ENCODE measurements around the gene OBI1.
"Not testable (repeated sequence)": the region's sequence is repeated elsewhere in the genome, so short reads cannot be mapped to it uniquely, and the experiment has no call there.

OBI1 gene

DNA sequence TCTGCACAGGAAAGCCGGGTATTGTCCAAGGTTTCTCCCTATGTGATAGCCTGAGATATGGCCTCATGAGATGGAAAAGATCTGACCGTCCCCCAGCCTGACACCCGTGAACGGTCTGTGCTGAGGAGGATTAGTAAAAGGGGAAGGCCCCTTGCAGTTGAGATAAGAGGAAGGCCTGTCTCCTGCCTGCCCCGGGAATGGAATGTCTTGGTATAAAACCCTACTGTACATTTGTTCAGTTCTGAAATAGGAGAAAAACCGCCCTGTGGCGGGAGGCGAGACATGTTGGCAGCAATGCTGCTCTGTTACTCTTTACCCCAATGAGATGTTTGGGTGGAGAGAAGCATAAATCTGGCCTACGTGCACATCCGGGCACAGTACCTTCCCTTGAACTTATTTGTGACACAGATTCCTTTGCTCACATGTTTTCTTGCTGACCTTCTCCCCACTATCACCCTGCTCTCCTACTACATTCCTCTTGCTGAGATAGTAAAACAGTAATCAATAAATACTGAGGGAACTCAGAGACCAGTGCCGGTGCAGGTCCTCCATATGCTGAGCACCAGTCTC, 11.8 kb downstream of the OBI1 start:
- DNase-seq (ENCODE audit: low read depth, low spot score): not testable (repeated sequence)

DNA sequence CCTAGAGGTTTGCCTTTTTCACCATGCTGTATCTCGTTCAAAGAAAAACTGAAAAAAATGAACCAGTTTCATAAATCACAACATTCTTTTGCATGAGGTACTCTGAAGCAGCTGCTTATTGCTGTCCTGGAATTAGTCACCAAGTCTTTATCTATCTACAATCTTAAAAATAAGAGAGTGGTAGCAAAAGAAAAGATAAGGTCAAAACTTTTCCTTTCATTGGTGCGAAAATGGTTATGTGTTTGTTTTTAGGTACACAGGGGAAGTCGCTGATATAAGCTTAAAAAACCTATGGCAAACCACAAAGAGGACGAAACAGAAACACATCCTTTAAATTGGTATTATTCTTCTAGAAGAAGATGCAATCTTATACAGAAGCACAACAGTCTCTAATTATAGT, 20.7 kb downstream of the OBI1 start:
- no peak for DNase-seq (ENCODE audit: low read depth, low spot score)

DNA sequence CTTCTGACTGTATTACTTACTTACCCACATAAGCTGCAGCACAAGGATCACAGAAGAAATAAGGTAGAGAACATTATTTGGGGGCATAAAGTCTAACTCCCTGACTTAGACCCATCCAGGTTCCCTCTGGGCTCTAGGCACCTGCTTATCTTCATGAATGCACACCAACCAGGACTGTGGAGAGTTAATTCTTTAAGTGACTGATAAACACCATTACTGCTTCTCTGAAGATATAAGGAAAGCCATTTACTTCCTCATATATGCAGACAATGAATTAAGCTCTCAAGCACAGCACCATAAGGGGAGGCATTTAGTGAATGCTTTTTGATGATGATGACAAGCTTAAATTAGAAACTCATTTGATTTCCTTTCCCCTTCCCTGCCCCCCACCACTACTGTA, 22.5 kb downstream of the OBI1 start:
- no peak for DNase-seq (ENCODE audit: low read depth, low spot score)

DNA sequence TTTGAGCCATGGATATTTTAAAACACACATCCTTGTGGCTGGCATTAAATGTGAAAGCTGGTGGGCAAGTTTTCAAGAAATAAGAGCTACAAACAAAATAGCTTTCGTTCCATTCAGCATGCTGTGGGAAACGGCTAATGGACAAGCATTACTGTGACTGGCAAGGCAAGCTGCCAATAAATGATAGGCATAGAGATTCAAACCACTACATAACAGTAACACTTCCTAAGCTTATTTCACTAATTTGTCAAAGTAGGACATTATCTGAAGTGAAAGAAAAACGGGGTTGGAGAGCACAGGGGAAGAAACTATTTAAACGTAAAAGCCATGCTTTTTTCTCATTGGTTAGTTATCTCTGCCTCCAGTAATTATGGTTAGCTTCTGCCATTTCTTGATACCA, 26.0 kb downstream of the OBI1 start:
- DNase-seq (ENCODE audit: low read depth, low spot score): no peak

DNA sequence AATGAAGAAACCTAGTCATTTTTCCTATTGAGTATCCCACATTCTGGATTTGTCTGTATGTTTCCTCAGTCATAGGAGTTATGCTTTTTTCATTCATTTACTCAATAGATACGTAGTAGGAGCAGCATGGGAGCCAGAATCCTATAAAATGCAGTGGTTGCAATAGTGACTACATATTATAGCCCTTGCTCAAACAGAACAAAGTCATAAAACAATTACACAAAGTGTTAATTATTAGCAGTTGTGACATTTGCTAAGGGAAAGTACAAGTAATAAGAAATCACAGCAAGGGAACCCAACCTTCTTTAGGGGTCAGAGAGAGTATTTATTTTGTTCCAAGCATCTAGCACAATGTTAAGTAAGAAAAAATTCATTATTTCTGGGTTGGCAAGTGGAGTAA, 27.9 kb downstream of the OBI1 start:
- DNase-seq (ENCODE audit: low read depth, low spot score): no peak

DNA sequence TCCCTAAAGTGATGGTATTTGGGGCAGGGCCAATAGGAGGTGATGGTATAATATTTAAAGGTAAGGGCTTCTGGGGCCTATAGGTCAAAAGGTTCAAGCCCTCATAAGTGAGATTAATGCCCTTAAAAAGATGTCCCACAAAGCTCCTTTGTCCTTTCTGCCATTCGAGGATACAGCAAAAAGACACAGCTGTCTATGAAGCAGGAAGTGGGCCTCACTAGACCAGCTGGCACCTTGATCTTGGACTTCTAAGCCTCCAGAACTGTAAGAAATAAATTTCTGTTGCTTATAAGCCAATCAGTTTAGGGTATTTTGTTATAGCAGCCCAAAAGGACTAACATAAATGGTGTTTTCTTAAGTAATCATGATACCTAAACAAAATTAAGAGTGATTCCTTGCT, 28.4 kb downstream of the OBI1 start:
- no peak for DNase-seq (ENCODE audit: low read depth, low spot score)

DNA sequence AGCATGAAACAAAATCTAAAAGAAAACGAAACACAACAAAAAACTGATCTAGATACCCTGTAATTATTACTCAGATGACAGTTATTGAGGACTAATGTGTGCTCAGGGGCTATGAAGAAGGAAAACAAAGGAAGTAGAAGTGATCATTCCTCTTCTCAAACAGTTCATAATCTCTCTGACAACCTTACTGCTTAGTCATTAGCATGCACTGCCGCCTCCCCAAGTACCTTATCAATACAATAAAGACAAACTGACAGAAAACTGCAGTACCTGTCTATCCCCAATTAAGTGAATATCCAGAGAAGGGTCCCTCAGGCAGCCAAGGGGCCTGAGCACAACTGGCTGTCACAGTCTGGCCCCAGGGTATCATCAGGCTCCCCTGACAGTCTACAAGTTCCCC, 33.6 kb downstream of the OBI1 start:
- DNase-seq (ENCODE audit: low read depth, low spot score): no peak

DNA sequence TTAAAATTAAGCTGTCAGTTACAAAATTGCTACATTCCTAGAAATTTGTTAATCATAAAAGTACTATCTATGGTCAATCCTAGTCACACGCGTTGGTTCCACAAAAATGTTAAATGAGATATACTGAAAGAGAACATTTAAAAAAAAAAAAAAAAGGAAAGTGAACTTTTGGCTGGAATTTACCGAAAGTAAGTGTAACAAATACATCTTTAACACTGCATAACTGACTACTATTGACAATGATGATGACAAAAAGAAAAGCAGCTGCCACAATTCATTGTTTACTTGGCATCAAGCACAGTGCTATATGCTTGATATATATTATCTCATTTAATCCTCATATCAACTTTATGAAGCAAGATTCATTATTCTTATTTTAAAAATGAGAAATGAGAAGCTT, 35.8 kb downstream of the OBI1 start:
- no peak for DNase-seq (ENCODE audit: low read depth, low spot score)

DNA sequence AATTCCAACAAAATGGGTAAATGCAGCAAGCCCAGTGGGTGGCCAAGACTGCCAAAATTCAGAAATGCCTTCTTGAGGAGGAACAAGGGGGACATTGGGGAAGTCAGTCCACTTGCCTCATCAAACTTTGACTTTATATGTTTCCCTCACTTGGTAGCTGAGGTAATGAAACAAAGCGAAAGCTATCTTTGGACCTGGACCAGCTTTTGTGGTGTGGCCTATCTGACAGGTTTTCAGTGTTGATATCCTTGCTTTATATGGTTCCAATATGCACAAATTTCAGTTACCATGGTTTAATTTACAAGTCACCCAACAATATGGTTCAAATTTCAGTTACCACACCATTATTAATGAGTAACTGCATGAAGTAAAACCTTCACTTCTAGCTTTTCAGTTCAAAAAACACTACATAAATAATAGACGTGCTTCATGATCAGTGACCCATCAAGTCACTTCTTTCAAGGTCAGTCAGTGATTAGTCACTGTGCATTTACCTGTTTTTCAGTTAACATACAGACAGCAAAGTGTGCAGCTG, 38.0 kb downstream of the OBI1 start:
- DNase-seq (ENCODE audit: low read depth, low spot score): no peak

DNA sequence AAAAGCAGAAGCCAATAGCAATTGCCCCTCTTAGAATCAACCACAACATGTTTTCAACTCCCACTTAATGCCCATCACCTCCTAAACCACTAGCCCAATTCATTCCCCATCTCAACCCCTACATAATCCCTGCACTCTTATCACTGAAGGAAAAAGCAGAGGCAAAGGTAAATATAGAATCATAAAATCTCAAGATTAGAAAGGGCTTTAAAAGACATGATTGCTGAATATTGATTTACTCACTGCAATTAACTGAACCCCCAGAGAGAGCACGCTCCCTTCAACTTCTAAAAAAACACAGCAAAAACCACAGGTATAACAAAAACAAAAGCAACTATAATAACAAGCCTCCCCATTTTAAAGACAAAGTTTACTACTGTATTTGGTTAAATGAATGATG, 40.5 kb downstream of the OBI1 start:
- no peak for DNase-seq (ENCODE audit: low read depth, low spot score)

DNA sequence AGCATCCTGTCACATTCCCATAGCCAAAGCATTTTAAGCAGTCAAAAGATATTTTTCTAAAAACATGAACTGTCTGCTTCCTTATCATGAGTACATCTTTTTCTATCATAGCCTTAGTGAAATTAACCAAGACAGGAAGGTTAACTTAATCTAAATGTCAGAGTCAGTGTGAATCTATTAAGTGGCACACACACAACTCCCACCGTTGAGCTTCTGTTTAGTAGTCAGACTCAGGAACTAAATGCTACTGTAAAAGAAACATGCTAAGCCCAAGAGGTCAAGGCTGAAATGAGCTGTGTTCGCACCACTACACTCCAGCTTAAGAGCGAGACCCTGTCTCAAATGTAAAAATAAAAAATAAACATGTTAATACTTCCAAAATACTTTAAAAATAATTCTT, 47.9 kb downstream of the OBI1 start:
- DNase-seq (ENCODE audit: low read depth, low spot score): no peak

DNA sequence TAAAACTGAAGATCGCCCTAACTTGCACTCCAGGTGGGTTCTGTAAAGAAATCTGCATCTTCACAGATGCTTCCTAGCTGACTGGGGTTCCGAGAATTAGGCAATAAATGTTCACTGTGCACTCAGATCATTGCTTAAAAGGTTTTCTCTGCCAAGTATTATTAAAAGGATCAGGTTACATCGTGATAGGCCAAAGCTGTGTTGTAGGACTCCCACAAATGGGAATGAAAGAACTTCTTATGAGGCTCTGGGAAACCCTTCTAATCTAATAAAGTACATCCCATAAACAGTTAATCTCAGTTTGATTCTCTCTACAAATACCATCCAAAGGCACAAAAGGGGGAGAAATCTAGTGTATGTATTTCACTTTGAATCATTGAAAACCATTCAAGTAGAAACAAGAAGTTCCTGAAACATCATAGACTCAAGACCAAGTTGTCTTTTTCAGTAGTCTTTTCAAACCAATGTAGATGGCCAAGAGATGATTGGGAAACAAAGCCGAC, 48.5 kb downstream of the OBI1 start:
- no peak for DNase-seq (ENCODE audit: low read depth, low spot score)

DNA sequence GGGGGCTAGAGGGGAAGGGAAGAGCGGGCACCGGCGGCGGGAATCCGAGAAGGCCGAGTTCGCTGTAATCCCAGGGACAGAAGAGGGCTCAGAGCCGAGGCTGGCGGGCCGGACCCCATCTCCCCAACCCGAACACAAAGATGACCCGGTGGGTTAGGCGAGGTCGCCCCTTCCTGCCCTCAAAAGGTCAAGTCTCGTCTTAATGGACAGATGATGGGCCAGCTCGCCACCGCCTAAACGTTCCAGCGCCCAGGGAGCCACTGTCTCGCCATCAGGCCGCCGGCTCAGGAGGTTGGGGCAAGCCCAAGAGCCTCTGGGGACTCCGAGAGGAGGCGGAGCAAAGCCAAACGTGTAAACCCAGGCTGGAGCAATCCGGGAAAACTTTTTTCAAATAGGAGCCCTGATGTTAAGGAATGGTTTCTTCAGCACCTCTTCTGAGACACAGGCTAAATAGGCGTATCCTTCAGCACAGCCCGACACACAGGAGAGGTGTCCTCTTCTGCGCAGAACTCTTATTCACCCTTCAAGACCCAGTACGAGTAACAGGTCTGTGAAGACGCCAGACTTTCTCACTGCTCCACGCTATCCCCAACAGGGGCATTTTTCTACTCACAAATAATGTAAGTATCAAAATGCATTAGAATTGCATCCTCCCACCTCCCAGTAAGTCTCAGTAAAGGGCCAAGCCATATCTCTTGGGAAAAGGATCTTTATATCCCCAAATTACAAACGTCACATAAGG, 49.3 kb downstream of the OBI1 start:
- DNase-seq (ENCODE audit: low read depth, low spot score): no peak

DNA sequence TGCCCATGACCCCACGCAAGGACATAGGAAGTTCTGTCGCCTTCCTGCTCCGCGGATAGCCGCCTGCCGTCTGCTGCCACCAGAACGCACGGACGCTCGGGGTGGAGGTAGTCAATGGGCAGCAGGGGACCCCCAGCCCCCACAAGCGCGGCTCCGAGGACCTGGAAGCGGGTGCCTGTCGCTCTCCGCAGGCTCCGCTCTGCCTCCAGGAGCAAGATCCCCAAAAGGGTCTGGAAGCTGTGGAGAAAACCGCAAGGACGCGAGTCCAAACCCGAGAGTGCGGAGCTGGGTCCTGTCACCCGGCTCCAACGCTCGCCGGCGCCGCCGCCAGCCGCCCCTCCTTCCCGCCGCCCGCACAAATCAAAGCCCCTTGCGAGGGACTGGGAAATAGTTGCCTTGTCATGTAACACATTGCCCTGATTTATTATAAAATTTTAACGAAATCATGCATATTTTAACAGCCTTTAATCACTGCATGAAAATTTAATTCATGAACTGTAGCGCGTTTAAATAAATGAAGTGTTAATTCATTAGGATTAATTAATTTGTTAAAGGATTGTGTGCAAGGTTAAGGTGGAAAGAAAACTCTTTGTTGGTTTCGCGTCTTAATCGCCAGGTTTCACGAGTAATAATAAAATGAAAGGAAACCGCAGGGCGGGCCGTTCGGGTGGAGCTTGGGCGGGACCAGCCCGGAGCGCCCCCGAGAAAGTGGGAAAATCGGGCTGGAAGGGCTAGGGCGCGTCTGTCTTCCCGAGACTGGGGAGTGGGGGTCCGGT, 50.1 kb downstream of the OBI1 start:
- DNase-seq (ENCODE audit: low read depth, low spot score): no peak

DNA sequence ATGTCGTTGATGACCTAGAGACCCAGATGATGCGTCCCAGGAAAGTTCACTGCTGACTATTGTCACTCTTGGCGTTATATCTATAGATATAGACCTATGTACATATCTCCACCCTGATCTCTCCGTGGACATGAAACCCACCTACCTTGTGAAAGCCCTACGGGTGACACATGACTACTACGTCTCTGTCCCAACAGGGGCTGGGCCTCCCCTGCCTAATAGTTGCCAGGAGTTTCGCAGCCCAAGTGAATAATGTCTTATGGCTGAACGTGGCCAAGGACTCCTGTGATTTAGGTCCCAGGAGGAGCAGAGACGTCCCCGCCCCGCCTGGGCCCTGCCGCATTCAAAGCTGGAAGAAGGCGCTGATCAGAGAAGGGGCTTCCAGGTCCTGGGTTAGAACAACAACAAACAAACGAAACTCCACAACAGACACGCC, 50.7 kb downstream of the OBI1 start:
- no peak for DNase-seq (ENCODE audit: low read depth, low spot score)

DNA sequence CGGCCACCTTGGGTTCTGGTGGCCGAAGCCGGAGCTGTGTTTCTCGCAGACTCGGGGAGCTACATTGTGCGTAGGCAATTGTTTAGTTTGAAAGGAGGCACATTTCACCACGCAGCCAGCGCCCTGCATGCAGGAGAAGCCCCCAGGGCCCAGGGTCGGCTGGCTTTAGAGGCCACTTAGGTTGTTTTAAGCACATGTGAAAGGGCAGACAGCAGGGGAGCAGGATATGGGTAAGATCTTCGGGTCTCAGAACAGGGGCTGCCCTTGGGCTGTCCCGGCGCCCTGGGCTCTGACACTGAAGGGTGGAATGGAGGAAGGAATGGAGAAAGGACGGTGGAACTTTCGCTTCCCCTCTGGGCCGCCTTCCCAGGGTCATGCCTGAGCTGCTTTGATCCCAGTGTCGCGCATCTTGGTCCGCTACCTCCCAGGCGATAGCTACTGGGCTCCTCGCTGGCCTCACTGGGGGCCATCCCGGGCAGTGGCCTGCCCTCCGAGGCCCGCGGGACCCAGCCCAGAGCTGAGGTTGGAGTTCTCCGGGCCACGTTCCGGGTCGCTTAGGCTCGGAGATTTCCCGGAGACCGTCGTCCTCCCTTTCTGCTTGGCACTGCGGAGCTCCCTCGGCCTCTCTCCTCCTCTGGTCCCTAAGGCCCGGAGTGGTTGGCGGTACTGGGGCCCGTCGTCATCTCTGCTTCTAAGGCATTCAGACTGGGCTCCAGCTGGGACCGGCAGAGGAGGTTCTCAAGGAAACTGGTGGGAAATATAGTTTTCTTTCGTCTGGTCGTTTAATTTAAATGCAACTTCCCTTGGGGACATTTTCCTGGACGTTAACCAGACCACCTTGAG, 51.3 kb downstream of the OBI1 start:
- no peak for DNase-seq (ENCODE audit: low read depth, low spot score)

DNA sequence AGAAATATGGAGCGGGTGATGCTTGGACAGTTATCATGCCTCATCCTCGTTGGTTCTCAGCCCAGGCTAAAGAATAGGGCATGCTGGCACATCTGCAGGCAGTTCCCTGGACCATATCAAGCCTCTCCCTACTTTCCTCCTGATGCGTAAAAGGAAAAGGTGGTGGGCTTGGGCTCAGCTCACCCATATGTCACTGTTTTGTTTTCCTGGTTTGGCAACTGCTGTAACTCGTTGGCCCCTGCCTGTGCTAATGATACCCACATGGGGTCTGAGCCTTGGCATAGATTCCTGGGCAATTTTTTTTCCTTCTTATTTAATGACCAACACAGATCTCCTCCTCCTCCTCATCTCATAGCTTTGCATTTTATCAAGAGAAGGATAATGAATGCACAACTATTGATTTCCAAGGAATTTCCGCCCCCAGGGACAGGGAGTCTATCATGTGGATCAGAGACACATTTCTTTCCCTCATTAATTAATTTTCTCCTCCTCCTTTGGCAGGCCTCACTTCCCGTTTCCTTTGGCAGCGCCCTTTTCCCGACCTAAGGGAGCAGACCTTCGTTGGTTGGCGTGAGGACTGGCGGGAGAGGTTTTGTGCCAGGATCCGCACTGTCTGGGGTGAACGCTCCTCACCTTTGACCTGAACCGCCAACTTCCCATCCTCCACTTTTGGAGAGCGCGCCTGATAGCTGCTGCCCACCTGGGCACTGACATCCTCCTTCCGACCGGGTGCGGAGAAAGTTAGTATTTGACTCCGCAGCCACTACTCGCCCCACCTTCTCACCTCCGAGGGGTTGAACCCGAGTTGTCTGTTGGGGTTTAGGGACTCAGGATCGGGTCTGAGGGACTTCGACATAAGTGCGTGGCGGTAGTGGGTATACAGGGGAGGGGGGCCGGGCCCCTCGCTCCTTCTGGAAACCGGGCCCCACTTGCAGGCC, 52.2 kb downstream of the OBI1 start:
- no peak for DNase-seq (ENCODE audit: low read depth, low spot score)

DNA sequence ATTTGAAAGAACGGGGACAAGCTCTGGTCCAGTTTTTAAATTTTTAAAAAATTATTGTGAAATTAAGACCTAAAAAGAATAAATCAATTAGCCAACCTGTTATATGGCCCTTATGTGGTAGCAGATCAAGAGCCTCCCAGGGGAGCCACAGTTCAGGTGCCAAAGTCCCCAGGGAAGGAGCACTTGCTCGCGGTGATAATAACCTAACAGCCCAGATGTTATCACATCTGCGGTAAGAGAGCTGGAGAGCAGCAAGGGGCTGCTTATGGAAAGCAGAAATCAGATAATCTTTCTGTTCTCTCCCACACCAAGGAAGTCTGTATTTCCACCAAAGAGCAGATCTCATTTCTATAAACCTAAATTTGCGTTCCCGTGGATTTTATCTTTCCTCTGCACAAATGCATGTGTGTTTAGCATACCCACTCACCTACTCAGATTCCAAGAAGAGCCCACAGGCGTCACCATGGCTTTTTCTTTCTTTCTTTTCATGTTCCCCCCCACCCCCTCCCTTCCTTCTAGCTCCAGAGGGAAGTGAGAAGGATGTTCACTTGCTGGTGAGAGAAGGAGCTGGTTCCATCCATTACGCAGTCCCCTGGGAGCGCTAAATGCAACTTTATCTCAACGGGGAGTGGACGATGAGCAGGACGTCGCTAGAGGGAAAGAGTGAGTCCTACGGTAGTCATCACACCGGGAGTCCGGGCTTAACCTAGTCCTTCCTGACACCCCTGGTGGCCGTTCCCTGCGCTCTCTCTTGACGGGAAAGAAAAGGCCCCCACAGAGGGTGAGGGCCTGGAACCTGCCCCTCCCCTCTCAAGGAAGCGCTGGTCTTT, 54.0 kb downstream of the OBI1 start:
- no peak for DNase-seq (ENCODE audit: low read depth, low spot score)

DNA sequence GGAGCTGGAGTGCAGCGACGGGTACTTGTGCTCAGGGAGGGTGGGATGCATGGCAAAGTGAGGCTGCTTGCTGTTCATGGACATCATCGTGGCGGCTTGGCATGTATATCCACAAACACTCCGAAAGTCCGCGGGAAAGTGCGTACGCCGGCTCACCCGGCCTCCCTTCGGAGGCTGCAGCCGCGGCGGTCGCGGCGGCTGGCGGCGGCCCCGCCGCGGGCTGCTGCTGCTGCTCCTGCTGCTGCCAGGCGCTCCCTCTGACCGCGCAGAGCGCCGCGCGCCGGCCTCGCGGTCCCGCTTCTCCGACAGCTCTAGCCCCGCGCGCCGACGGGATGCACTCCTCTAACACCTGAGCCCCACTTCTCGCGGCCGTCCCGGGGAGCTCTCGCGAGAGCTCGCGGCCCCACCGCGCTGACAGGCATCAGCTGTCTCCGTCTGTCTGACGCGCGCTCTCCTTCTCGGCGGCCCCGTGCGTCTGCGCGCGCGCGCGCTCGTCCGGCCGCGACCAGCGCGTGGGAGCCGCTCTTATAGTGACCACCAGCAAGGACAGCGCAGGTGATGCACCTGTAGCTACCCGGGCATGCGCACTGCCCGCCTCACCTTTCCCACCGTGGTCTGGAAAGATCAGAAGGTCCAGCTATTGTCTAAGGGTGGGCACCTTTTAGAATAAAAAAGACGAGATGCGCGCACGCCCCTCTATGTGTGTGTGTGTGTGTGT, 55.6 kb downstream of the OBI1 start, which contains the start of gene POU4F1:
POU4F1 (minus strand) TSS at position 313 of the 718 bp plus-strand sequence; CDS start at position 87, 226 bp downstream.
- DNase-seq (ENCODE audit: low read depth, low spot score): no peak
